Fibroblast of mammary gland (primary cell): Measurements from ENCODE around the gene LHFPL3.
"Not testable (repeated sequence)": the region's sequence is repeated elsewhere in the genome, so short reads cannot be mapped to it uniquely, and the experiment has no call there.

Experiments
- DNase-seq: peaks from one replicate; pipeline ENCODE4 v3.0.0-alpha.2; 2010; ENCODE audit warnings: low read depth
- H3K4me3 ChIP-seq: 2 replicates; pipeline ENCODE4 v1.5.1; 2011; ENCODE audit warnings: low read depth, mild to moderate bottlenecking, low read length, moderate library complexity; ENCODE audit not compliant: control insufficient read depth
- CTCF ChIP-seq: conservative IDR thresholded peaks from 2 replicates; pipeline ENCODE4 v1.5.1; 2011; ENCODE audit warnings: low read depth, low read length, inconsistent platforms; ENCODE audit not compliant: control insufficient read depth, insufficient read depth

Gene LHFPL3

GRCh38 chr7:104572554-104572953 lies 244.2 kb downstream of the LHFPL3 start:
- no peak overlapping the region for H3K4me3 ChIP-seq
- no peak for DNase-seq
- no peak for TF ChIP-seq CTCF

GRCh38 chr7:104584620-104585019 lies 256.2 kb downstream of the LHFPL3 start:
- peak; percentile 18 for DNase-seq
- no peak overlapping the region for H3K4me3 ChIP-seq
- TF ChIP-seq CTCF, result no peak

GRCh38 chr7:104595591-104595990 lies 267.2 kb downstream of the LHFPL3 start:
- DNase-seq, H3K4me3 ChIP-seq: not testable (repeated sequence)

GRCh38 chr7:104603957-104604356 lies 275.6 kb downstream of the LHFPL3 start:
- no peak overlapping the region for H3K4me3 ChIP-seq
- TF ChIP-seq CTCF, result no peak
- DNase-seq, result no peak

- DNase-seq, result no peak
- TF ChIP-seq CTCF, result no peak
- no peak overlapping the region for H3K4me3 ChIP-seq
Measured at GRCh38 chr7:104604706-104605105, 276.3 kb downstream of the LHFPL3 start.

GRCh38 chr7:104621321-104621720 lies 292.9 kb downstream of the LHFPL3 start:
- no peak overlapping the region for H3K4me3 ChIP-seq
- TF ChIP-seq CTCF, result no peak
- no peak for DNase-seq

- no peak for TF ChIP-seq CTCF
- H3K4me3 ChIP-seq, result no peak overlapping the region
Measured at GRCh38 chr7:104625956-104626355, 297.6 kb downstream of the LHFPL3 start.

More at GRCh38 chr7:104625956-104626355, 297.6 kb downstream of the LHFPL3 start:
- no peak for DNase-seq
